HG03565 (cell line): ENCODE results near the gene HIVEP2.

ENCODE experiments used
- ATAC-seq: cut with Tn5 transposase; IDR thresholded peaks from one replicate; pipeline ENCODE4 v1.9.1; 2021; ENCODE audit warnings: mild to moderate bottlenecking, moderate library complexity; ENCODE audit not compliant: unreplicated experiment

HIVEP2 gene

DNA sequence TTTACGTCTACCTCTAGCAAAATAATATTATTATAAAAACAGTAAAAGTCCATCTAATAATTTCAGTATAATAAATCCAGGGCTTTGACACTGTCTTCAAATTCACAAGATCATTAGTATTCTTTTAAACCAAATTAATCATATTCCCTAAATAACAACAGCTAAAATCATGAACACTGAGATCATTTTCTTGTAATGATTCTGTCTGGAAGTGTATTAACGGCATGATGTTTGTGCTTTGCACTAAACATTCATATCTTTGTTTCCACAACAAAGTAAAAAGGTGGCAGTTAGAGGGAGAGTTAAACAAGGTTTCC lies 18.8 kb downstream of the HIVEP2 start:
- ATAC-seq: peak; percentile 3

DNA sequence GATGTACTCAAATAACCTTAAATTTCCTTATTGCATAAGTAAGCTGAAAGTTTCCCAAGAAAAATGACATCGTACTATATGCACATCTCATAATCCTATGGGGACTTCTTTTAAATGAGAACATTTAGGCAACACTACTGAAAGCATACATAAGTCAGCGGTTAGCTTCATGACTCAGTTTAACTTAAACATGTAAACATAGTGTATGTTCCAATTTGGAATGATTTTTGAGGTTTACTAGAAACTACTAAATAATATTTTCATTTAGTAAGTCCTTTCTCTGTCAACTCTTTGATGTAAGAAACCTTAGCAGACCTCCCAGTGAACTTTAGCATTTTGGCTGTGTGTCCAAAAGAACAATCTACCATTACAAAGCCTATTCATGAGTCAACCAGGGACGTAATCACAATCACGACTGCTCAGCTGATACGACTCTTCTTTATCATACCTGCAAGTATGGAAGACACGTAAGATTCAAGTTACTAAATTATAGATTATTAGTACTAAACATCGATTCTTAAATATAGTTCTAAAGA lies 19.3 kb downstream of the HIVEP2 start:
- ATAC-seq: no peak

DNA sequence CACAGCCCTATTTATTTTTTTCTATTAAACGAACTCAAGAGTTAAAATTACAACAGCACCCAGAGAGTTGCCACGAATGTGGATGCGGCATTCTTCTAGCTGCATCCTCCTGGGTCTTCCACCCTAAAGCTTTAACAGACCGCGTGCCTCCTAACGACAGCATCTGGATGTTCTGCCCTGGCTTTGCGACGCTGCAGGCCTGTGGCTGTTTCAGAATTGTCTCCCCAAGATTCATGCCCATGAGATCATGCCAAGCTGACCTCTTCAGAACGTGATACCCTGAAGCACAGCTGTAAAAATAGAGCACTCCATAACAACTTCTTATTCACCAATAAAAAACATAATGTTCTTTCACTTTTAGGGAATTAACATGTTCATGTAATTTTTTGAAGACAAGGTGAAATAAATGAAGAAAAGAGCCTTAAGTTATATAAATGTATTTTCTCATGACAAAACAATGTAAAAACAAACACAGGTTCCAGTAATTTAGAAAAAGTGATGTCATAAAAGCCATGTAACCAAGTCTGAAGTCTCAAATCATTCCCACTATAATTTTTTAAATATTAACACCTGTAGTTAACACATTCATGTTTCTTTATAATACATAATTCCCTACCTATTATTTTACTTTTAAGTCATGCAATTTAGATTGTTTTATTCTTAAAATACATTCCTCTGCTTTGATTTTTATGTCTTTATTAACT lies 26.5 kb downstream of the HIVEP2 start:
- ATAC-seq: no peak

DNA sequence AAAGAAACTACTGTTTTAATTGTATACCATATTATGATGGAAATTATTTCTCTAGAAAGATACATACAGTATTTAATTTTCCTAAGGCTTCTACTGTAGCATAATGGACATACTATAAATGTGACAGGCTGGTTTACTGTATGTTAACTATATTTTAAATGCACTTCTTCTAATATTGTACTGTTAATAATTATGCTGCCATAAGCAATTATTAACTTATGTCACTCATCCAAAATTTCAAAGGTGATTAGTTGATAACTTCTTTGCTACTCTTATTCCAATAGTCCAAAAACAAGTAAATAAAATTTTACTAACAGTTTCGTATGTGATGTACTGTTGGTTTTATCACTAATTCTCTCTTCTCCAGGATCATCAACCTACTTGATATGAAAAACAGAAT lies 28.1 kb downstream of the HIVEP2 start:
- no peak for ATAC-seq

DNA sequence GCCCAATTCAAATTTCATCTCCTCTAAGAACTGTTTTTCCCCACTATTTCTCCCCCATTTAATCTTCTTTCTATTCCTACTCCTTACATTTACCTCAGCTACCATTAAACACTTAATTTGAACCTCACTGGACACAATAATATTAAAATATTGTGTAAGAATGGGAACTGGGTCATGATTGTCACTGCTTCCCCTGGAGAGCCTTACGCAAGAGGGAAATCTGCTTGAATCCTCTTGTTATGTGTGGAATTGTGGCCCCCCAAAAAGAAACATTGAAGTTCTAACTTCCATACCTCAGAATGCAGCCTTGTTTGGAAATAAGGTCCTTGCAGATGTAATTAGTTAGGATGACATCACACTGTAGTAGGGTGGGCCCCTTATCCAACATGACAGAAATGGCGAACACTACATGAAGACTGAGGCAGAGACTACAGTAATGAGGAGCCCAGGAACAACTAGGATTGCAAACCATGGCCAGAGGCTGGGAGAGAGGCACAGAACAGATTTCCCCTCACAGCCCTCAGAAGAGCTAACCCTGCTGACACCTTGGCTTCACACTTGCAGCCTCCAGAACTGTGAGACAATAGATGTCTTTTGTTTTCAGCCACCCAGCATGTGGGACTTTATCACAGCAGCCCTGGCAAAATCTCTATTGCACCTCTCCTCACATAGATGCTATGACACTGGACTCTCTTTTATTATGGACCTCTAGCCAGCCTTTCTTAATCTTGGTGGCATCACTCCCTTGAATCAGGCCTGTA lies 29.9 kb downstream of the HIVEP2 start:
- no peak for ATAC-seq

DNA sequence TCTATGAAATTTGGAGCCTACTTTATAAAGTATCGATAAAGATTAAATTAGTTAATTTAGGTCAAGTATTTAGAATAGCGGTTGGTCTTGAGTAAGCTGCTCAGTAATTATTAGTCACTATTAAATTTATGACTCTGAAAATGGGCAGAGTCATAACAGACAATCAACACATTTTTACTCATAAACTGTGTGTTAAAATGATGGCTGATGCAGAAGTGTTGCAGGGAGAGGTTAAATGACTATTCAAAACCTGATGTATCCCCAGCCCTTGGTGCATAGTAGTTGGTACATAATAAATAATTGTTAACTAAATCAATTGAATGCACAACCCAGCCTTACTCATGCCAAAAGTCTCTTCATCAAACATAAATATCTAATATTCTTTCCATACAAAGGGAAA lies 30.6 kb downstream of the HIVEP2 start:
- ATAC-seq: no peak

DNA sequence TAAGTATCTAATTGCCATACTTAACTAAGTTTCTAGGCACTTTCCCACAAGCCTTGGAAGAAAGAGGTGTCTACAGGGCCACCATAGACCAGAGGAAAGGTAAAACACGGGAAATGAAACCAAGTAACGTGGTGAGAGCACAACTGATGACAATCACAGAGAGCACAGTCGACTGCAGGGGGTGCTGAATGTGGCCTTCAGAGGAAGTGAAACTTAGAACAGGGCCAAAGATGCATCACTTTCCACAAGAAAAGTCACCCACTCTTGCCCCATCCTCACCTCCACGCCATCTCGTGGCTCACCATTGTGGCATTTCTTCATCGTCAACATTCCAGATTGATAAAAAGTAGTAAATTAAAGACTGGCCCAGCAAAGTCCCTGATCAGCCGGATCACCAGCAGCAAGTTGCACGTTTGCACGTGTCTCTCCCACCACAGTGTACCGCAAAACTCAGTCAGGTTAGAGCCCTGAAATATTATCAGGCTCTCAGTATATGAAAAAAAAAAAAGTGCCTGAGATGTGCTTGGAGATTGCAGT lies 31.4 kb downstream of the HIVEP2 start:
- peak; percentile 77 for ATAC-seq

DNA sequence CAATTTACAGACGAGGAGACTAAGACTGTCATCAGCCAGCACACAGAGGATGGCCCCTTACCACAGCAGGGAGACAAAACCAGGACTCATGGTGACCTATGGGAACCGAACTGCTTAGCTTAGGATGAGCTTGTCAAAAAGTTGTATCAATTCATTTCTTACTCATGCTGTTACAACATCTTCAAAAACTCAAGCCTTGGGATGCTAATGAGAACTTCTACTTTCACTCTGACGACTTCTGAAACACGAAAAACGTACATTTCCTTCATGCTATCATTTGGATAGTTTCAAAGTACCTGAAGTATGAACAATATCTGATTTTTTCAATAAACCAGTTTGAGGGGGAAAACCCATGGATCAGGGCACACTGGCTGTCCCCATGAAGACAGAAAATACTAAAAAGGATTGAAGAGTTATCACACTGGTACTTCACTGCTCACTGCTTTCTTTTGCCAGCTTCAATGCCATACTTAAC lies 31.9 kb downstream of the HIVEP2 start:
- ATAC-seq: peak; percentile 50

DNA sequence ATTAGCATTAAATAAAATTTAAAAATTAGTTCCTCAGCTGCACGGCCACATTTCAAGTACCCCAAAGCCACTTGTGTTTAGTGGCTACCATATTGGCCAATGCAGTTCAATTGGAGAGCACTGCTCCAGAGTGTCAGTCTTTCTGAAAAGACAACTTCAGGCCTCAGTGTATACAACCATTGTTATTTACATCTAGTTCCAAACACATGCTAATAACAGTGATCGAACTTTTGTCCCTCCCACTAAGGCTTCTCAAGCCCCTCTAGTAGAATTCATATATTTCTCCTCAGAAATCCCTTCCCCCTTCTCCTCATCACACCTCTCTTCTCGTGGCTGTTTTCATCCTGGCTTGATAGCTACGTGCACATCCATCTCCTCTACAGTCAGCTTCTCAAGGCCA lies 32.9 kb downstream of the HIVEP2 start:
- no peak for ATAC-seq

DNA sequence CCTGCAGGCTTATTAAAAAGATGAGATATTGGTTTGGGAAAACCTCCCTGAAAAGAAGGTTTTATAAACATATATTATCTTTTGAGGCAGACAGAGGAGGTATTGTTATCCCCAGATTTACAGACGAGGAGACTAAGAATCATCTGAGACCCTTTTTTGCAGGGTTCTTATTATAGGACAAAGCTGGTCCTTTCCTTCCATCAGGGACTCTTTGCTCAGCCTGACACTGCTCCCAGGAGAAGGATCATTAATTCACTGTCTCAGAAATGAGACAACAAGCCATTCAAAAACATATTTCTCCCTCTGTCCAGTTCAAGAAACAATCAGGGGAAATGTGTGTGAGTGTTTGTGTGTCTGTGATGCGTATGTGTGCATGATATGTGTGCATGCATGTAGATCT lies 33.5 kb downstream of the HIVEP2 start:
- no peak for ATAC-seq

DNA sequence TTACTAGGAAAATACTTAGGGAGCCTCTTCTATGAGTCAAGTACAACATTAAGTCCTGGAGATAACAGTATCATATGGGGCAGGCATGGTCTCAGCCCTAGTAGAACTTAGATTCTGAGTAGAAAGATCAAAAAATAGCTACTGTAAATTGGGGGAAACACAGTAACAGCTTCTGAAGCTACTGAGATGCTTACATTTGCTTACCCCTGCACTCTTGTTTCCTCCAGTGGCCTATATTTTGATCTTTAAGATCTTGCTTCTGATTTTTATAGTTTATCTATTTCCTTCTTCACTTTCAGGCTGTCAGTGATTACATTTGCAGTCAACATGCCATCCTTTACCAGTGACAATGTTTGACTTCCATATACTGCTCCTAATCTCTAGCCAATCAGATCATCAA lies 35.3 kb downstream of the HIVEP2 start:
- ATAC-seq: no peak

DNA sequence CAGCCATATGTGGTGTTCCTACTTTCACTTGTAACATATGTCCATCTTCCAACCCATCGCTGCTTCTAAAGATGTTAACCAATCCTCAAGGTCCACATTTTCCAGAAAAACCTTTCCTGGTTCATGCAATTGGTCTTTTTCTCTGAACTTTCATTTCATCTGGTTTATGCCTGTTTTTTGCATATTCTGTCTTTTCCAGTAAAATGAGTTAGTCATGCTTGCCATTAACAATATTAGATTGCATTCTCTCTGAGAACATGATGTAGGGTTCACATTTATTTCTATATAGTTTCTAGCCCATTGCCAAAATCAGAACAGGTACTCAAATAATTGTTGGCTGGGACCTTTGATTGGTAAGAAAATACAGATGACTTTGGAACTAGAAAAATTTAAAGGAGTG lies 36.7 kb downstream of the HIVEP2 start:
- no peak for ATAC-seq

DNA sequence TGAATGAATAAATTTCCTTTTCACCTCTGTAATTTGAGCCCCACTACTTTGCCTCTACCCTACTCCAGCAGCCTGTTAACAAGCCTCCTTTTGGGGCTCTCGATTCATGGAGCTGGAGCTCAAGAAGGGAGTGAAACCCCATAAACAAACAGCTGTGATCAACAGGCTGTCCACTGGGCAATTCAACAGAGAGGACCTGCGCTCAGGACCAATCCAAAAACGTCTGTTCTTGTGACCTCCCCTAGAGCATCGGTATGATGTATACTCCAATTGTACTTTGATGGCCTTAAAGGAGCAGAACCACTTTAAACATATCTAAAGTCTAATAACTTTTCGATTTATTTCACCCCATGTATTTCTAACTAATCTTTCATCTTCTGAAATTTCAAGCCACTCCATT lies 37.4 kb downstream of the HIVEP2 start:
- peak; percentile 9 for ATAC-seq

DNA sequence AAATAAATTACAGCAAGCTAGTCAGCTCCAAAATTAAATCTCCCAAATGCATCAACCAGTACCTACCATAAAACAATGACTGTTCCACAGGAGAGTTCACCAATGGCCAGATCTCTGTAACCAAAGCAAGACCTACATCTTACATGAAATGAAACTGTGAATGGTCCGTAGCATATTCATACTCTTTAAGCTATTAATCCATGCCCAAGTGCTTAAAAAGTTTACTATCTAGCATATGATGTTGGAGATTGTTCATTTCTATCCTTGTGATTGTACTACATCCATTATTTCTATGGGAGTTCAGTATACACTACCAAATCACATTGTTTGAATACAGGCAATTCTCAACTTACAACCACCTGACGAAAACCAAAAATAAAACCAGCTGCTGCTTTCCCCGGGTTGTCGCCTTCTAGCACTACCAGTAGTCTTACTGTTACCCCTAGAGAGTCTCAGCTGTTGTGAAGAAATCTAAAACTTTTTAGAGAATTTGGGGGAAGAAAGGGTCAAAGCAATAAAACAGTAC lies 38.0 kb downstream of the HIVEP2 start:
- ATAC-seq: peak; percentile 32

DNA sequence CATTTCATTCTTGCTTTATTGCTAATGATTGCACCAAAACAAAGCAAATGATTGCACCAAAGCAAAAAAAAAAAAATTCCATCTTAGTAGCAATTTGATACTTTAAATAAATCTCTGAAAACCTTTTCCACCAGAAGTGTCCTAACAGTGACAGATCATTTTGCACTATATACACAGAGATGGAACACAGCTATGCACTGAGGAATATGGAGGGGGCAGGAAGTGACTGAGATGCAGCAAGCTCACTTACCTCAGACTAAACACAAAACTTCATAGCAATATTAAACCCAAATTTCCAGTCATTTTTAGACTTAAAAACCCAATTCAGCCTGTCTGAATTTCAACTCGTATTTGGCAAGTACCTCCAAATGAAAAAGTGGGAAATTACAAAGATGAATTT lies 41.2 kb downstream of the HIVEP2 start:
- ATAC-seq: no peak

DNA sequence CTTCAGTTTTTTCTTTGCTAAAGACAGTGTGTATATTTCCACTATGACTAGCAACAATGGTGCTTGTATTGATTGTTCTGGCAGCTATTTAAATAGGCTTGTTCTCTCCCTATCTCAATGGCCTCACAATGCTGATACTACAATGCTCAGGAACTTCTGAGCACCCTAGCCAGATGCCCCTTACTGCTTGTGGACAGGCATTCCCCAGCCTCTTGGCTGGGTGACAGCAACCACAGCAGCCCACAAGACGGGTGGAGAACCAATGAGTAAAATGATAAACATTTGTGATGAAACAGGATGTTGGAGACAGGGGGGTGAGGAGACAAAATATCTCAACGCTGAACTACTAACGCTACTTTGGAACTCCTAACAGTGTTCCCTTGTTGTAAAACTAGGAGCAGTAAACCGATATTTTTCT lies 42.3 kb downstream of the HIVEP2 start:
- peak; percentile 67 for ATAC-seq

DNA sequence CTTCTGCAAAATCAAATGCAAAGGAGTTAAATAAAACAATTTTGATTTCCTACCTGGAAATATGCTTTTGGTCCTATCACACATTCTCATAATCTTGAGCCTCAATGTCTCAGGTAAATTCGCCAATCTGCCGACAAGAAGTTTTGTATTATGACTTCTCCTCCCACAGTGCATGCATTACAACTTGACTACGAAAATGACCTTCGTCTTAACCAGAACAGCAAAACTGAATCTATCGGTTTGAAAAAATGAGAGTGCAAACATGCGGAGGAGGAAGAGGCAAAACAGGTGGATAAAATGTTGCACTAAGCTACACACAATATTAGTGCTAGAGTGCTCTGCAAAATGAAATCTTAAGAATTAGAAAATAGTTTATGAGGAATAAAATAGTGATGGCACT lies 43.4 kb downstream of the HIVEP2 start:
- ATAC-seq: no peak

DNA sequence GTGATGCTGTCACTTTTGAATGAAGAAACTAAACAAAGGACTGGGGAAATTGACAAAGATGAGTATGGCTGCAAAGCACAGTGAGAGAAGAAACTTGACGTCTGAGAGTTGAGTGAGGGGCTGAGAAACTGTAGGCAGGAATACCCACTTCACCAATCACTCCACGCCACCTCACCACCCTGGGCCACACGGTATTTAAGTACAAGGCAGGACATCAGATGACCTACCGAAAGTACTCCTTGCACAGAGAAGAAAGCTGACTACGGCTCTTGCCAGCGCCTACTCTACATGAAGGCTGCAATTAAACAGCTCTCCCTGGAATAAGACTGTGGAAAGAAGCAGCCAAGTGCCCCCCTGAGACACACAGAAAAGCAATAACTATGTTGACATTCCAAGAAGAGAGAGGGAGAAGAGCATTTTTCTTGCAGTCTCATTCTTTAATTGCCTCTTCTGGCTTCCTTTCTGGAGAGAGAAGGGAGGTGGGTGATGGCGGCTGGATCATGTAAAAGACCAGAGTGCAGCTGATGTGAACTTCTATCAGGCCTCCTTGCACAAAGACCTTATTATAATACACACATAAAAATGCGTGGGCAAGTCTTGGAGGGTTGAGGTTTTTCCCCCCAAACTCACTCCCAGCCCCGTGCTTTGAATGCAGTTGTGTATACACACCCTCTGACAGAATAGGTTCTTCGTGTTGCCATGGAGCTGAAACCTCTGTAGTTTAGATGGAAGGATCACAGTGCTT lies 44.6 kb downstream of the HIVEP2 start:
- no peak for ATAC-seq

DNA sequence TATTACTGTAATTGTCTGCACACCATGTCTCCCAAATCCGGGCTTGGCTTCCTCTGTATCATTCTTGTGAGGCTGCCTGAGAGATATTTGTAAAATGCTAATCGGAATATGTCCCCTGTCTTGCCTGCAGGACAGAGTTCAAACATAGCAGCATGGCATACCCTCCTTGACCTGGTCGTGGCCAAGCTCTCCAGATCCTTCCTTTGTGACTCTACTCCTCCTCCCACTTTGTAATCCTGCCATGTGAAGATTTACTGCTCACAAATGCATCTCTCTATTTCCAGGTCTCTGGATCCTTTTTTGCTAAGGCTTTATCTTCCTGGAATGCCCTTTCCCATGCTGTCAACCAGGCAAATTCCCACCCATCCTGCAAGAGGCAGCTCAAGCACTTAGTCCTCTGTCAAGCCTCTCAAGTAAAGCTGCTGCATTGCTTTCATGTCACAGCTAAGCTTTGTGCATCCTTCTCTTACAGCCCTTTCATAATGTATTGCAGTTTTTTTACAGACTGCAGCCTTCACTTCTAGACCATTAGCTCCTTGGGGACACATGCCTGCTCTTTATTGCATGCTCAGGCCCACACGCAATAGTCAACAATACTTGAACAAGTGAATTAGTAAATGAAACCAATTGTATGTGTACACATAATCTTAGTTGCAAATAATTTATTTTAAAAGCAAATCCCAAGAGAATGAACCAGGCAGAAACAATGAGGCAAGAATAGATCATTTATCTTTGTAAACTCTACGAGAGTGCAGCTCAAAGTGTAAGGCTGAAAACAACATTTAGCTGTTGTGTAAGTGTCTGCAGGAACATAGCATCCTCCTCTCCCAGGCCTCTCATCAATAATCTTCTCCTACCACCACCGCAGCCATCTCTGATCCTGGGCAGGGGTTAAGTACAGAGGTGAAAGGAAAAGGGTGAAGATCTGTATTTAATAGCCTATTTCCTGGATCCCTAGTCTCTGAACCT lies 45.8 kb downstream of the HIVEP2 start:
- no peak for ATAC-seq

DNA sequence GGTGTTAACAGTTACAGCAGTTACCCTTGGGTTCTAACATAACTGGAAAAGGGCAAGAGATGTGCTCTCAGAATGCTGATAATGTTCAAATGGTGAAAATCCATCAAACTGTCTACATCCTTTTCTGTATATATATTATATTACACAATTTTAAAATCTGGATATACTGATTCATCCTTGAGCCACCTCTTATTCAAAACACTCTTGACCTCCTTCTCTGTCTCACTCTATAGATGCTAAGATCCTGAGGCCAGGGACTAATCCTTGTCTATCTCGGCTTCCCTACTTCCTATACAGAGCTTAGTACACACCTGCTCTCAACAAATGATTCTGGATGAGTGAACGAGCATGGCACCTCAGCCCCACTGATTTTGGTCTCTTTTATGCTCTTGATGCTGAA lies 47.3 kb downstream of the HIVEP2 start:
- ATAC-seq: no peak
